H9 (cell line): ENCODE data around the gene MLYCD. TPM values are rescaled to one million over a fixed set of nuclear protein-coding genes. Genes with fewer than 3 reads are reported as not detected.
"Not testable (repeated sequence)": the region's sequence is repeated elsewhere in the genome, so short reads cannot be mapped to it uniquely, and the experiment has no call there.

Experiments
- DNase-seq: peaks from one replicate; pipeline ENCODE4 v3.0.0-alpha.2; 2017
- H2AFZ ChIP-seq: one replicate; pipeline ENCODE4 v1.6.1; 2013; ENCODE audit warnings: mild to moderate bottlenecking, low read length, control low read depth, moderate library complexity
- H2AK5ac ChIP-seq: 2 replicates; pipeline ENCODE4 v1.6.1; 2013; ENCODE audit warnings: low read length, control low read depth, mixed read lengths; ENCODE audit not compliant: insufficient read length
- H2BK120ac ChIP-seq: one replicate; pipeline ENCODE4 v1.6.1; 2013; ENCODE audit warnings: low read depth, mild to moderate bottlenecking, low read length, control low read depth, inconsistent platforms; ENCODE audit not compliant: poor library complexity, severe bottlenecking
- H2BK12ac ChIP-seq: 2 replicates; pipeline ENCODE4 v1.6.1; 2013; ENCODE audit warnings: low read length, control low read depth, mixed read lengths, low read depth; ENCODE audit not compliant: insufficient read length
- H2BK15ac ChIP-seq: 2 replicates; pipeline ENCODE4 v1.6.1; 2013; ENCODE audit warnings: low read depth, low read length, control low read depth
- H2BK20ac ChIP-seq: one replicate; pipeline ENCODE4 v1.6.1; 2013; ENCODE audit warnings: low read depth, mild to moderate bottlenecking, low read length, control low read depth, inconsistent platforms; ENCODE audit not compliant: poor library complexity, severe bottlenecking
- H2BK5ac ChIP-seq: 2 replicates; pipeline ENCODE4 v1.6.1; 2013; ENCODE audit warnings: low read length, control low read depth, mixed read lengths; ENCODE audit not compliant: insufficient read length
- H3K14ac ChIP-seq: 2 replicates; pipeline ENCODE4 v1.6.1; 2013; ENCODE audit warnings: low read length, control low read depth; ENCODE audit not compliant: insufficient read depth
- H3K18ac ChIP-seq: 2 replicates; pipeline ENCODE4 v1.6.1; 2013; ENCODE audit warnings: low read depth, mild to moderate bottlenecking, mixed read lengths, low read length, control low read depth; ENCODE audit not compliant: insufficient read length
- H3K23ac ChIP-seq: 2 replicates; pipeline ENCODE4 v1.6.1; 2013; ENCODE audit warnings: low read length, control low read depth, mixed read lengths, low read depth; ENCODE audit not compliant: insufficient read length
- H3K23me2 ChIP-seq: 2 replicates; pipeline ENCODE4 v1.6.1; 2013; ENCODE audit warnings: low read depth, mild to moderate bottlenecking, mixed read lengths, low read length, control low read depth; ENCODE audit not compliant: insufficient read length, poor library complexity, severe bottlenecking
- H3K27ac ChIP-seq: 2 replicates; pipeline ENCODE4 v1.5.1; 2013; ENCODE audit warnings: low read length, control low read depth, mixed read lengths, low read depth; ENCODE audit not compliant: insufficient read length
- H3K27me3 ChIP-seq: 2 replicates; pipeline ENCODE4 v1.6.1; 2013; ENCODE audit warnings: low read length, control low read depth, inconsistent platforms; ENCODE audit not compliant: insufficient read depth
- H3K4ac ChIP-seq: 2 replicates; pipeline ENCODE4 v1.6.1; 2013; ENCODE audit warnings: low read depth, mild to moderate bottlenecking, control low read depth, inconsistent platforms, low read length, moderate library complexity
- H3K4me1 ChIP-seq: 2 replicates; pipeline ENCODE4 v1.6.1; 2013; ENCODE audit warnings: low read length, control low read depth, inconsistent platforms; ENCODE audit not compliant: insufficient read depth
- H3K4me2 ChIP-seq: 2 replicates; pipeline ENCODE4 v1.6.1; 2013; ENCODE audit warnings: low read length, control low read depth, mixed read lengths; ENCODE audit not compliant: insufficient read length, insufficient read depth
- H3K56ac ChIP-seq: 2 replicates; pipeline ENCODE4 v1.6.1; 2013; ENCODE audit warnings: low read depth, mild to moderate bottlenecking, mixed read lengths, low read length, control low read depth; ENCODE audit not compliant: insufficient read length
- H3K79me1 ChIP-seq: 2 replicates; pipeline ENCODE4 v1.6.1; 2013; ENCODE audit warnings: low read depth, mild to moderate bottlenecking, moderate library complexity, low read length, control low read depth, inconsistent platforms; ENCODE audit not compliant: insufficient read depth, poor library complexity, severe bottlenecking
- H3K79me2 ChIP-seq: 2 replicates; pipeline ENCODE4 v1.6.1; 2013; ENCODE audit warnings: low read length, control low read depth, inconsistent platforms; ENCODE audit not compliant: insufficient read depth
- H3K9ac ChIP-seq: 2 replicates; pipeline ENCODE4 v1.6.1; 2013; ENCODE audit warnings: low read length, control low read depth, mixed read lengths; ENCODE audit not compliant: insufficient read length; ENCODE audit errors: extremely low read depth
- H3K9me3 ChIP-seq: one replicate; pipeline ENCODE4 v1.6.1; 2013; ENCODE audit warnings: low read depth, low read length, inconsistent platforms; ENCODE audit not compliant: control insufficient read depth
- H3T11ph ChIP-seq: one replicate; pipeline ENCODE4 v1.6.1; 2013; ENCODE audit warnings: mild to moderate bottlenecking, low read length, control low read depth, inconsistent platforms
- H4K20me1 ChIP-seq: one replicate; pipeline ENCODE4 v1.6.1; 2013; ENCODE audit not compliant: control insufficient read depth, insufficient read length, insufficient read depth
- H4K5ac ChIP-seq: 2 replicates; pipeline ENCODE4 v1.6.1; 2013; ENCODE audit warnings: low read depth, mild to moderate bottlenecking, mixed read lengths, low read length, control low read depth; ENCODE audit not compliant: insufficient read length
- H4K8ac ChIP-seq: replicated peaks from 2 replicates; pipeline ENCODE4 v1.6.1; 2013; ENCODE audit warnings: low read length, control low read depth, mixed read lengths, low read depth; ENCODE audit not compliant: insufficient read length
- H4K91ac ChIP-seq: 2 replicates; pipeline ENCODE4 v1.6.1; 2013; ENCODE audit warnings: low read depth, mild to moderate bottlenecking, moderate library complexity, mixed read lengths, low read length, control low read depth; ENCODE audit not compliant: insufficient read length
- H3K27ac Mint-ChIP-seq, 3 experiments: 2 replicates in 2 of 3; 3 replicates in 1 of 3; pipeline ENCODE4 v1.8.0; 2020 to 2021; ENCODE audit warnings: mixed read lengths in 3 of 3, mild to moderate bottlenecking in 1 of 3, moderate library complexity in 1 of 3
- H3K27me3 Mint-ChIP-seq: 2 replicates; pipeline ENCODE4 v1.8.0; 2021; ENCODE audit warnings: low read depth, mild to moderate bottlenecking, moderate library complexity, mixed read lengths
- H3K36me3 Mint-ChIP-seq, 3 experiments: 2 replicates in 2 of 3; 3 replicates in 1 of 3; pipeline ENCODE4 v1.8.0; 2020 to 2021; ENCODE audit warnings: low read depth in 3 of 3, mixed read lengths in 3 of 3; ENCODE audit not compliant: insufficient read depth in 1 of 3
- H3K4me1 Mint-ChIP-seq, 2 experiments: 2 replicates each; pipeline ENCODE4 v1.8.0; 2020; ENCODE audit warnings: mixed read lengths in 2 of 2
- H3K4me3 Mint-ChIP-seq, 2 experiments: 2 replicates in 1 of 2; 3 replicates in 1 of 2; pipeline ENCODE4 v1.8.0; 2020 to 2021; ENCODE audit warnings: mild to moderate bottlenecking in 2 of 2, mixed read lengths in 2 of 2, moderate library complexity in 1 of 2
- H3K9me3 Mint-ChIP-seq, 2 experiments: 2 replicates in 1 of 2; 3 replicates in 1 of 2; pipeline ENCODE4 v1.8.0; 2020; ENCODE audit warnings: mild to moderate bottlenecking in 2 of 2, mixed read lengths in 2 of 2, moderate library complexity in 1 of 2
- CTCF ChIP-seq: fragments of 200-600 bp; sonication (generic); conservative IDR thresholded peaks from 3 replicates; pipeline ENCODE4 v1.8.0; 2021; ENCODE audit warnings: antibody characterized with exemption, mild to moderate bottlenecking
- WGBS: extraction: QIAGEN DNeasy Blood & Tissue Kit; methylation state at CpG from one replicate; pipeline ENCODE4 v1.1.7; 2013; ENCODE audit warnings: missing lambda C conversion rate, low lambda C conversion rate, mixed read lengths; ENCODE audit not compliant: insufficient read length; ENCODE audit errors: extremely low coverage; 5-methylcytosine and 5-hydroxymethylcytosine counted together
- total RNA-seq: library from RNA; stranded (reverse); gene quantifications from 2 replicates; pipeline ENCODE4 v1.2.1, GENCODE V29; 2021

The MLYCD gene
- total RNA-seq, 1 experiment from 2014 or later = 7.1 TPM

GRCh38 chr16:83940630-83941378, 41.9 kb downstream of the MLYCD start:
- Histone ChIP-seq H2AFZ (no peak overlapping the region), H3K27me3 (no peaks in the 10 kb centered on the region), H3K79me1 (no peaks in the 10 kb centered on the region), H3K23ac (no peak overlapping the region), H3K79me2 (no peaks in the 10 kb centered on the region), H3K4me2 (no peak overlapping the region), H3K56ac (no peak overlapping the region), H4K5ac (no peak overlapping the region), H3K14ac (no peak overlapping the region), H2BK15ac (no peak overlapping the region), H2BK120ac (no peak overlapping the region), H2BK20ac (no peak overlapping the region), H3K27ac (no peak overlapping the region), H4K8ac (no peak overlapping the region), H3K9me3 (no peaks in the 10 kb centered on the region), H2BK5ac (no peak overlapping the region), H3K18ac (no peak overlapping the region), H4K91ac (no peak overlapping the region), H3K4ac (no peak overlapping the region), H2BK12ac (no peak overlapping the region), H3K23me2 (no peaks in the 10 kb centered on the region), H4K20me1 (no peaks in the 10 kb centered on the region), H3K4me1 (no peaks in the 10 kb centered on the region), H3K9ac (no peak overlapping the region), H3T11ph (no peak overlapping the region), H2AK5ac (no peak overlapping the region)
- peak; percentile 46 for DNase-seq
- WGBS = no CpG with 5 or more reads among the region's 28 CpGs
- TF ChIP-seq CTCF = no peak
- peaks cover 0 to 8% (median 6%) of the 10 kb centered on the region in 3 experiments; a peak in 3 of 7 replicates for H3K36me3 Mint-ChIP-seq
- no peak overlapping the region for H3K4me3 Mint-ChIP-seq
- H3K27me3 Mint-ChIP-seq = peaks cover 6% of the 10 kb centered on the region
- H3K27ac Mint-ChIP-seq = peak overlapping the region in 2 of 3 experiments; percentile 7 to 20; a peak in 3 of 7 replicates
- peaks cover 5 to 16% of the 10 kb centered on the region in 2 experiments for H3K4me1 Mint-ChIP-seq
- H3K9me3 Mint-ChIP-seq = no peaks in the 10 kb centered on the region

- H4K5ac ChIP-seq, H3K9ac ChIP-seq, H3K4me1 ChIP-seq, H3K23ac ChIP-seq, H3K9me3 Mint-ChIP-seq, H3K27ac ChIP-seq, H3K4ac ChIP-seq, H3K4me2 ChIP-seq, DNase-seq, H3K14ac ChIP-seq, H2AFZ ChIP-seq, H3K4me3 Mint-ChIP-seq, H3K18ac ChIP-seq, H3T11ph ChIP-seq, H3K27me3 ChIP-seq, H3K23me2 ChIP-seq, H4K91ac ChIP-seq, H4K20me1 ChIP-seq, H3K9me3 ChIP-seq, H2BK12ac ChIP-seq, H2BK120ac ChIP-seq, H2AK5ac ChIP-seq, H3K27me3 Mint-ChIP-seq, H3K56ac ChIP-seq, H2BK20ac ChIP-seq, H2BK5ac ChIP-seq, H2BK15ac ChIP-seq, H3K27ac Mint-ChIP-seq, H3K79me2 ChIP-seq, H3K79me1 ChIP-seq, H4K8ac ChIP-seq, H3K36me3 Mint-ChIP-seq: not testable (repeated sequence)
- H3K4me1 Mint-ChIP-seq = peaks cover 5 to 16% of the 10 kb centered on the region in 2 experiments
- WGBS = no CpG with 5 or more reads among the region's 9 CpGs
Measured at GRCh38 chr16:83941546-83941945, 42.6 kb downstream of the MLYCD start.
